ENCODE results near the gene SERINC4.

- TF ChIP-seq POLR2AphosphoS5 (IDR thresholded peaks at IDR 0.05; ENCODE audit: low read depth, low read length) = no peak
- peak; percentile 91 for TF ChIP-seq CTCF (IDR thresholded peaks at IDR 0.05)
- no peak for TF ChIP-seq EP300 (IDR thresholded peaks at IDR 0.05; ENCODE audit: borderline replicate concordance in 1 of 2, low read depth in 1 of 2, low read length in 1 of 2)
- TF ChIP-seq NRF1 (IDR thresholded peaks at IDR 0.05; ENCODE audit: low read depth, low read length) = no peak
- no peak for TF ChIP-seq GABPA (IDR thresholded peaks at IDR 0.05; ENCODE audit: low read depth)
These were observed 30.3 kb downstream of the SERINC4 start for GRCh38 chr15:43769584-43770228.
